Activated T-cell treated with anti-CD3 and anti-CD28 coated beads, Interleukin-2, amount 50 U/mL, for 24 hours (primary cell): ENCODE data around the gene CCDC40.

Experiments used
- DNase-seq: peaks from one replicate; pipeline ENCODE4 v3.0.0-alpha.2; 2020
- H3K27ac Mint-ChIP-seq: 2 replicates; pipeline ENCODE4 v1.8.0; 2020; ENCODE audit warnings: mild to moderate bottlenecking, mixed read lengths
- H3K27me3 Mint-ChIP-seq: 2 replicates; pipeline ENCODE4 v1.8.0; 2020; ENCODE audit warnings: mixed read lengths
- H3K36me3 Mint-ChIP-seq: 2 replicates; pipeline ENCODE4 v1.8.0; 2020; ENCODE audit warnings: low read depth, mixed read lengths
- H3K4me1 Mint-ChIP-seq: 2 replicates; pipeline ENCODE4 v1.8.0; 2020; ENCODE audit warnings: low read depth, mixed read lengths
- H3K4me3 Mint-ChIP-seq: 2 replicates; pipeline ENCODE4 v1.8.0; 2020; ENCODE audit warnings: mild to moderate bottlenecking, moderate library complexity, mixed read lengths
- H3K9me3 Mint-ChIP-seq: 2 replicates; pipeline ENCODE4 v1.8.0; 2020; ENCODE audit warnings: mixed read lengths

CCDC40 gene

DNA sequence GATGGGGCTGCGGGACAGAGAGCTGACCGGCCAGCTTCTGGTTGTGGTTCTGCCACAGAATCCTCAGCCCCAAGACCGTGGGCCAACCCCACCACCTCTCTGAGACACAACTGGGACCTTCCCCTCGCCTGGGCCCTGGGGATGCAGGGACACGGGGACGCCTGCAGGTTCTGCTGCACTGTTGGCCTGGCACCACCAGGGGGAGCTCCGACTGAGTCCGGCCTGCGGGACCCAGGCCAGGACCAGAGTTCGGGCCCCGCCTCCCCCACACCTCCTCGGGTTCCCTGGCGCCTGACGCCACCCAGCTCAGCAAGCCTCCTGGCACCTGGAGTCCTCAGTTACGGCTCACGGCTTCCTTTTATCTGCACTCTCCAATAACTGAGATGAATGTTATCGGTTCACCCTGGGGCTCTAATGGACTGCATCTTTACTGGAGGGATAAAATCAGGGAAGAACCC is 28.0 kb upstream of the CCDC40 start:
- Mint-ChIP-seq H3K4me3 (no peak overlapping the region), H3K36me3 (no peaks in the 10 kb centered on the region), H3K4me1 (peaks cover 7% of the 10 kb centered on the region), H3K9me3 (no peaks in the 10 kb centered on the region), H3K27ac (no peak overlapping the region), H3K27me3 (no peaks in the 10 kb centered on the region)
- DNase-seq = peak; percentile 87

GRCh38 chr17:80008848-80009247 is 27.6 kb upstream of the CCDC40 start:
- peaks cover 7% of the 10 kb centered on the region for H3K4me1 Mint-ChIP-seq
- no peaks in the 10 kb centered on the region for H3K36me3 Mint-ChIP-seq
- no peaks in the 10 kb centered on the region for H3K9me3 Mint-ChIP-seq
- DNase-seq = no peak
- H3K27me3 Mint-ChIP-seq = no peaks in the 10 kb centered on the region
- no peak overlapping the region for H3K4me3 Mint-ChIP-seq
- no peak overlapping the region for H3K27ac Mint-ChIP-seq

- H3K27ac Mint-ChIP-seq = no peak overlapping the region
Observed at GRCh38 chr17:80009391-80010282, 26.8 kb upstream of the CCDC40 start.

GRCh38 chr17:80010283-80010858 is 26.1 kb upstream of the CCDC40 start:
- no peaks in the 10 kb centered on the region for H3K36me3 Mint-ChIP-seq
- no peak for DNase-seq
- H3K4me3 Mint-ChIP-seq = no peak overlapping the region
- no peaks in the 10 kb centered on the region for H3K27me3 Mint-ChIP-seq
- H3K4me1 Mint-ChIP-seq = peaks cover 7% of the 10 kb centered on the region
- H3K27ac Mint-ChIP-seq = no peak overlapping the region
- H3K9me3 Mint-ChIP-seq = no peaks in the 10 kb centered on the region

More at GRCh38 chr17:80009391-80010282, 26.8 kb upstream of the CCDC40 start:
- Mint-ChIP-seq H3K4me3 (no peak overlapping the region), H3K27me3 (no peaks in the 10 kb centered on the region), H3K36me3 (no peaks in the 10 kb centered on the region), H3K9me3 (no peaks in the 10 kb centered on the region), H3K4me1 (peaks cover 7% of the 10 kb centered on the region)
- DNase-seq = no peak

GRCh38 chr17:80011989-80012555 is 24.4 kb upstream of the CCDC40 start:
- Mint-ChIP-seq H3K4me1 (peaks cover 2% of the 10 kb centered on the region), H3K27me3 (no peaks in the 10 kb centered on the region), H3K4me3 (no peak overlapping the region), H3K9me3 (no peaks in the 10 kb centered on the region), H3K36me3 (no peaks in the 10 kb centered on the region), H3K27ac (no peak overlapping the region)
- no peak for DNase-seq

- peaks cover 2% of the 10 kb centered on the region for H3K4me1 Mint-ChIP-seq
Observed at GRCh38 chr17:80012765-80013741, 23.4 kb upstream of the CCDC40 start.

GRCh38 chr17:80017226-80018010 is 19.0 kb upstream of the CCDC40 start:
- H3K4me1 Mint-ChIP-seq = no peaks in the 10 kb centered on the region
- H3K27ac Mint-ChIP-seq = no peak overlapping the region
- H3K9me3 Mint-ChIP-seq = no peaks in the 10 kb centered on the region
- no peaks in the 10 kb centered on the region for H3K27me3 Mint-ChIP-seq
- H3K36me3 Mint-ChIP-seq = no peaks in the 10 kb centered on the region
- H3K4me3 Mint-ChIP-seq = no peak overlapping the region
- DNase-seq = no peak

More at GRCh38 chr17:80012765-80013741, 23.4 kb upstream of the CCDC40 start:
- Mint-ChIP-seq H3K36me3 (no peaks in the 10 kb centered on the region), H3K27me3 (no peaks in the 10 kb centered on the region), H3K4me3 (no peak overlapping the region), H3K9me3 (no peaks in the 10 kb centered on the region), H3K27ac (no peak overlapping the region)
- no peak for DNase-seq

DNA sequence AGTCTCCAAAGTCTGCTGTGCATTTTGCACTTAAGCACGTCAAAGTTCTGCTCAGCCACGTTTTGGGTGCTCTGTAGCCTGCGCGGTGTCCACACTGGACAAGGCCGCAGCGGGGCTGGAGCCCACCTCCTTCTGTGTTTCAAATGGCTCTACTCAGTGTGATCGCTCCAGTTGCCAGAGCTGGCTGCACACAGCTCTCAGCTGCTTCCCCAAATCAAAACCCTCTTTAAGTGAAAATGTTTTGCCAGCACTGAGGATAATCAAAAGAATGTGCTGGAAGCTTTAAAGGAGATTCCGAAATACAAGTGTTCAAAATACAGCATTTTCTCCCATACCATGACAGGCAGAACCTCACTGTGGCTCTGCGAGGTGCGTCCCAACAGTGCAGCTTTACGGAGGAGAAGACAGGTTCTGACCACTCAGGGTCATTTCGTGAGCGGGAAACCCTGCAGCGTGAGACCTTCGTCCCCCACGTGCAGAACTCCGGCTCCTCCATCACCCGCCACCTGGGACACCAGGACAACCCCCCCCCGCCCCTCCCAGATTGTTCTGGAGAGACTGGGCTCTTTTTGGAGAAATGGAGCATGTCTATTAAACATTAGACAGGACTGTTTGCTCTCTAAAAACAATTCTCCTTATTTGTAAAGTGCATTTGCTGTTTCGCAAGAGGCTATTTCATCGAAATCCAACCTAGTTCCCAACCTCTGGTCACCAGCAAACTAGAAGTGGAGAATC is 17.4 kb upstream of the CCDC40 start:
- no peak for DNase-seq
- Mint-ChIP-seq H3K4me3 (no peak overlapping the region), H3K27me3 (no peaks in the 10 kb centered on the region), H3K9me3 (no peaks in the 10 kb centered on the region), H3K4me1 (no peaks in the 10 kb centered on the region), H3K36me3 (no peaks in the 10 kb centered on the region), H3K27ac (no peak overlapping the region)

GRCh38 chr17:80021600-80021999 is 14.8 kb upstream of the CCDC40 start:
- peak overlapping the region; percentile 1 for H3K27ac Mint-ChIP-seq
- no peaks in the 10 kb centered on the region for H3K27me3 Mint-ChIP-seq
- H3K4me3 Mint-ChIP-seq = no peak overlapping the region
- no peak for DNase-seq
- H3K9me3 Mint-ChIP-seq = no peaks in the 10 kb centered on the region
- H3K4me1 Mint-ChIP-seq = no peaks in the 10 kb centered on the region
- no peaks in the 10 kb centered on the region for H3K36me3 Mint-ChIP-seq

DNA sequence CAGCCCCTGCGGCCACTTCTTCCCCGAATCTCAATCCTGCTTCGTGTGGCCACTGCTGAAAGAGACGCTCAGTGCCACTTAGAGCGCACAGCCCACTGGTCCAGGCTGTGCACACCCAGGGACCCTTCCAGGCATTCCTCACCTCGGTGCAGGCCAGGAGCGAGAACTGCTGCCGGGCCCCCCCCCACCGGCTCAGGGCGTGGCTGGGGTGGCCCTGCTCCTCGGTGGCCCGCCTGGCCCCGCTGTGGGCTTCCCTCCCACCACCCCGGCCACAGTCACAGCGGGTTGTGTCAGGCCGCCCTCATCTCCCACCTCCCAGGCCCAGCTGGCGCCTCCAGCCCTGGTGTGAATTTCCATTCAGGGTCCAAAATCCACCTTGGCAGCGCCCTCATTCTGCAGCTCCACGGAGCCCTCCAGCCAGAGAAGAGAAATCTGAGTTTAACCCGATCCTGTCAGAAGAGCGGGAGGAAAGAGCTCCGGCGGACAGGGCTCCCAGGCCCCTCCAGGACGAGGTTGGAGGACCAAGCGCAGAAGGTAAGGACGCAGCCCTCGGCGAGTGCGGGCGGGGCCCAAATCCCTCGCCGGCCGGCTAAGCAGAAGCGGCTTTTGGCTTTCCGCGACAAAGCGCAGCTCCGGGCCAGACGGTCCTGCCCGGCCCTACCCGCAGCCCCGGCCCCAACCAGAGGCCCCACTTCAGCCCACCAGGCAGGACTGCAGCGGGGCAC is 12.8 kb upstream of the CCDC40 start:
- no peak for DNase-seq
- Mint-ChIP-seq H3K9me3 (no peaks in the 10 kb centered on the region), H3K36me3 (no peaks in the 10 kb centered on the region), H3K27me3 (no peaks in the 10 kb centered on the region), H3K4me3 (no peak overlapping the region), H3K4me1 (no peaks in the 10 kb centered on the region), H3K27ac (no peak overlapping the region)

GRCh38 chr17:80024206-80024972 is 12.1 kb upstream of the CCDC40 start:
- Mint-ChIP-seq H3K4me3 (no peak overlapping the region), H3K36me3 (no peaks in the 10 kb centered on the region), H3K27ac (no peak overlapping the region), H3K27me3 (no peaks in the 10 kb centered on the region), H3K4me1 (peaks cover 2% of the 10 kb centered on the region), H3K9me3 (no peaks in the 10 kb centered on the region)
- no peak for DNase-seq

DNA sequence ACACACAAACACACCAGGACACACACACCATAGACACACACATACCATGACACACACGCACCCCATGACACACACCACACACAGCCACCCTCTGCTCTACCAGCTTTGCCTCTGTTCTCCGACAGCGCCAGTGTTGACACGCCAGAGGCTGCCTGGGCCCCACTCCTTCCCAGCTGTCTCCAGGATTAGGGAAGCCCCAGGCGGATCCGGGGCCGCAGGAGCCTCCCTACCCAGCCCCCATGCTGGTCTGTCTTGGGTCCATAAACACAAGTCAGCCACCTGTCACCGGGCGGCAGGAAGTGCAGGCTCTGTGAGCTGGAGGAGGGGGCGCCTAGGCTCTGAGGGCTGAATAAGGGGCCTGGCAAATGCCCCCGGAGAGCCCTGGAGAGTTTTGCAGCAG is 11.3 kb upstream of the CCDC40 start:
- no peaks in the 10 kb centered on the region for H3K36me3 Mint-ChIP-seq
- H3K4me1 Mint-ChIP-seq = peaks cover 2% of the 10 kb centered on the region
- H3K9me3 Mint-ChIP-seq = no peaks in the 10 kb centered on the region
- H3K27me3 Mint-ChIP-seq = no peaks in the 10 kb centered on the region
- no peak for DNase-seq
- H3K27ac Mint-ChIP-seq = no peak overlapping the region
- no peak overlapping the region for H3K4me3 Mint-ChIP-seq
